H9 (cell line): ENCODE results near the gene TSSK6. TPM values are rescaled to one million over a fixed set of nuclear protein-coding genes. Genes with fewer than 3 reads are reported as not detected.

Experiments
- DNase-seq: peaks from one replicate; pipeline ENCODE4 v3.0.0-alpha.2; 2017
- H2AFZ ChIP-seq: one replicate; pipeline ENCODE4 v1.6.1; 2013; ENCODE audit warnings: mild to moderate bottlenecking, low read length, control low read depth, moderate library complexity
- H2AK5ac ChIP-seq: 2 replicates; pipeline ENCODE4 v1.6.1; 2013; ENCODE audit warnings: low read length, control low read depth, mixed read lengths; ENCODE audit not compliant: insufficient read length
- H2BK120ac ChIP-seq: one replicate; pipeline ENCODE4 v1.6.1; 2013; ENCODE audit warnings: low read depth, mild to moderate bottlenecking, low read length, control low read depth, inconsistent platforms; ENCODE audit not compliant: poor library complexity, severe bottlenecking
- H2BK12ac ChIP-seq: 2 replicates; pipeline ENCODE4 v1.6.1; 2013; ENCODE audit warnings: low read length, control low read depth, mixed read lengths, low read depth; ENCODE audit not compliant: insufficient read length
- H2BK15ac ChIP-seq: 2 replicates; pipeline ENCODE4 v1.6.1; 2013; ENCODE audit warnings: low read depth, low read length, control low read depth
- H2BK20ac ChIP-seq: one replicate; pipeline ENCODE4 v1.6.1; 2013; ENCODE audit warnings: low read depth, mild to moderate bottlenecking, low read length, control low read depth, inconsistent platforms; ENCODE audit not compliant: poor library complexity, severe bottlenecking
- H2BK5ac ChIP-seq: 2 replicates; pipeline ENCODE4 v1.6.1; 2013; ENCODE audit warnings: low read length, control low read depth, mixed read lengths; ENCODE audit not compliant: insufficient read length
- H3K14ac ChIP-seq: 2 replicates; pipeline ENCODE4 v1.6.1; 2013; ENCODE audit warnings: low read length, control low read depth; ENCODE audit not compliant: insufficient read depth
- H3K18ac ChIP-seq: 2 replicates; pipeline ENCODE4 v1.6.1; 2013; ENCODE audit warnings: low read depth, mild to moderate bottlenecking, mixed read lengths, low read length, control low read depth; ENCODE audit not compliant: insufficient read length
- H3K23ac ChIP-seq: 2 replicates; pipeline ENCODE4 v1.6.1; 2013; ENCODE audit warnings: low read length, control low read depth, mixed read lengths, low read depth; ENCODE audit not compliant: insufficient read length
- H3K23me2 ChIP-seq: 2 replicates; pipeline ENCODE4 v1.6.1; 2013; ENCODE audit warnings: low read depth, mild to moderate bottlenecking, mixed read lengths, low read length, control low read depth; ENCODE audit not compliant: insufficient read length, poor library complexity, severe bottlenecking
- H3K27ac ChIP-seq: 2 replicates; pipeline ENCODE4 v1.5.1; 2013; ENCODE audit warnings: low read length, control low read depth, mixed read lengths, low read depth; ENCODE audit not compliant: insufficient read length
- H3K27me3 ChIP-seq: 2 replicates; pipeline ENCODE4 v1.6.1; 2013; ENCODE audit warnings: low read length, control low read depth, inconsistent platforms; ENCODE audit not compliant: insufficient read depth
- H3K4ac ChIP-seq: 2 replicates; pipeline ENCODE4 v1.6.1; 2013; ENCODE audit warnings: low read depth, mild to moderate bottlenecking, control low read depth, inconsistent platforms, low read length, moderate library complexity
- H3K4me1 ChIP-seq: 2 replicates; pipeline ENCODE4 v1.6.1; 2013; ENCODE audit warnings: low read length, control low read depth, inconsistent platforms; ENCODE audit not compliant: insufficient read depth
- H3K4me2 ChIP-seq: 2 replicates; pipeline ENCODE4 v1.6.1; 2013; ENCODE audit warnings: low read length, control low read depth, mixed read lengths; ENCODE audit not compliant: insufficient read length, insufficient read depth
- H3K56ac ChIP-seq: 2 replicates; pipeline ENCODE4 v1.6.1; 2013; ENCODE audit warnings: low read depth, mild to moderate bottlenecking, mixed read lengths, low read length, control low read depth; ENCODE audit not compliant: insufficient read length
- H3K79me1 ChIP-seq: 2 replicates; pipeline ENCODE4 v1.6.1; 2013; ENCODE audit warnings: low read depth, mild to moderate bottlenecking, moderate library complexity, low read length, control low read depth, inconsistent platforms; ENCODE audit not compliant: insufficient read depth, poor library complexity, severe bottlenecking
- H3K79me2 ChIP-seq: 2 replicates; pipeline ENCODE4 v1.6.1; 2013; ENCODE audit warnings: low read length, control low read depth, inconsistent platforms; ENCODE audit not compliant: insufficient read depth
- H3K9ac ChIP-seq: 2 replicates; pipeline ENCODE4 v1.6.1; 2013; ENCODE audit warnings: low read length, control low read depth, mixed read lengths; ENCODE audit not compliant: insufficient read length; ENCODE audit errors: extremely low read depth
- H3K9me3 ChIP-seq: one replicate; pipeline ENCODE4 v1.6.1; 2013; ENCODE audit warnings: low read depth, low read length, inconsistent platforms; ENCODE audit not compliant: control insufficient read depth
- H3T11ph ChIP-seq: one replicate; pipeline ENCODE4 v1.6.1; 2013; ENCODE audit warnings: mild to moderate bottlenecking, low read length, control low read depth, inconsistent platforms
- H4K20me1 ChIP-seq: one replicate; pipeline ENCODE4 v1.6.1; 2013; ENCODE audit not compliant: control insufficient read depth, insufficient read length, insufficient read depth
- H4K5ac ChIP-seq: 2 replicates; pipeline ENCODE4 v1.6.1; 2013; ENCODE audit warnings: low read depth, mild to moderate bottlenecking, mixed read lengths, low read length, control low read depth; ENCODE audit not compliant: insufficient read length
- H4K8ac ChIP-seq: replicated peaks from 2 replicates; pipeline ENCODE4 v1.6.1; 2013; ENCODE audit warnings: low read length, control low read depth, mixed read lengths, low read depth; ENCODE audit not compliant: insufficient read length
- H4K91ac ChIP-seq: 2 replicates; pipeline ENCODE4 v1.6.1; 2013; ENCODE audit warnings: low read depth, mild to moderate bottlenecking, moderate library complexity, mixed read lengths, low read length, control low read depth; ENCODE audit not compliant: insufficient read length
- H3K27ac Mint-ChIP-seq, 3 experiments: 2 replicates in 2 of 3; 3 replicates in 1 of 3; pipeline ENCODE4 v1.8.0; 2020 to 2021; ENCODE audit warnings: mixed read lengths in 3 of 3, mild to moderate bottlenecking in 1 of 3, moderate library complexity in 1 of 3
- H3K27me3 Mint-ChIP-seq: 2 replicates; pipeline ENCODE4 v1.8.0; 2021; ENCODE audit warnings: low read depth, mild to moderate bottlenecking, moderate library complexity, mixed read lengths
- H3K36me3 Mint-ChIP-seq, 3 experiments: 2 replicates in 2 of 3; 3 replicates in 1 of 3; pipeline ENCODE4 v1.8.0; 2020 to 2021; ENCODE audit warnings: low read depth in 3 of 3, mixed read lengths in 3 of 3; ENCODE audit not compliant: insufficient read depth in 1 of 3
- H3K4me1 Mint-ChIP-seq, 2 experiments: 2 replicates each; pipeline ENCODE4 v1.8.0; 2020; ENCODE audit warnings: mixed read lengths in 2 of 2
- H3K4me3 Mint-ChIP-seq, 2 experiments: 2 replicates in 1 of 2; 3 replicates in 1 of 2; pipeline ENCODE4 v1.8.0; 2020 to 2021; ENCODE audit warnings: mild to moderate bottlenecking in 2 of 2, mixed read lengths in 2 of 2, moderate library complexity in 1 of 2
- H3K9me3 Mint-ChIP-seq, 2 experiments: 2 replicates in 1 of 2; 3 replicates in 1 of 2; pipeline ENCODE4 v1.8.0; 2020; ENCODE audit warnings: mild to moderate bottlenecking in 2 of 2, mixed read lengths in 2 of 2, moderate library complexity in 1 of 2
- WGBS: extraction: QIAGEN DNeasy Blood & Tissue Kit; methylation state at CpG from one replicate; pipeline ENCODE4 v1.1.7; 2013; ENCODE audit warnings: missing lambda C conversion rate, low lambda C conversion rate, mixed read lengths; ENCODE audit not compliant: insufficient read length; ENCODE audit errors: extremely low coverage; 5-methylcytosine and 5-hydroxymethylcytosine counted together
- total RNA-seq: library from RNA; stranded (reverse); gene quantifications from 2 replicates; pipeline ENCODE4 v1.2.1, GENCODE V29; 2021
- TF ChIP-seq, protein P1 (sequence below): fragments of 200-600 bp; sonication (generic); conservative IDR thresholded peaks from 3 replicates; pipeline ENCODE4 v1.8.0; 2021; ENCODE audit warnings: antibody characterized with exemption, mild to moderate bottlenecking

Gene TSSK6
- total RNA-seq, 1 experiment from 2014 or later = 2.6 TPM

DNA sequence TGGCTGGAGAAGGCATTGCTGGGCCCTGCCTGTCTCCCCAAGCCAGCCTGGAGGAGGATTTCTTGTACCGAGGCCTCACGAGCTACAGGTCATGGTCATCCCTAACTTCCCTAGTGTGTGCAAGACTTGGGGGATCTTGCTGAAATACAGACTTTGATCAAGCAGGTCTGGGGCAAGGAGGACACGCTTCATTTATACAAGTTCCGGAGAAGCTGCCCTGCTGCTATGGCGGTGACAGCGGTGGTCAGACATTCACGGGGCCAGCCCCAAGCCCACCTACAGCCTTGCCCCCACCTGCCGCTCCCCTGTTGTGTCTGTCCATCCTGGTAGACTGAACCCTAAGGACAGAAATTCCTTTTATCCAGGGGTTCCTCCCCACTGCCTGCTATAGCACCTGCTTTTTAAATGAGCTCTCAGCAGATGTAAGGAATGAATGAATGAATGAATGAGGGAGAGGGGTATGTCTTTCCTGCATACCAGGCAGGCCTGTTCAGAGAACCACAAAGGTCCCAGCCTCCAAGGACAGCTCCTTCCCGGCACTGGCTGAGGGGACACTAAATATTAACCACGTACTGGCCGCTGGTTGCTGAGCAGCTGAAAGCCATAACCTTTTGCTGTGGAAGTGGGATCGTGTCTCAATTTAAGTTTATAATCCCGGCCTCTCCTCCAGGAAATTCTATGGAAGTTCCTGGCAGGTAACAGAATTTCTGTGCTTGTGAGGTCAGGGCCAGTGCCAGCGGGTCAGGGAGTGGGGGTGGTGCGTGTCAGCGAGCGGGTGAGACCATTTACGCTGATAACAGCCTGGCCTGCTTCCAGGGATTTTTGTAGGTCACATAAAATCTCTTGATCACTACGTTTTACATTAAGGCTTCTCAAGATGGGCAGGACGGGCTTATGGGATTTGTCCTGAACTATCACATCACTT, 27.1 kb downstream of the TSSK6 start:
- Histone ChIP-seq H3K4me1 (peaks cover 9% of the 10 kb centered on the region; the same call in 1 of the 2 replicates), H2BK20ac (no peak overlapping the region), H3K4me2 (no peak overlapping the region), H2AK5ac (no peak overlapping the region), H3K27me3 (no peaks in the 10 kb centered on the region), H3K56ac (no peak overlapping the region), H3K4ac (no peak overlapping the region), H2BK15ac (no peak overlapping the region), H3K23ac (no peak overlapping the region), H2AFZ (no peak overlapping the region), H3K27ac (peak overlapping the region; percentile 2), H2BK12ac (no peak overlapping the region), H3T11ph (no peak overlapping the region), H3K18ac (peak overlapping the region; percentile 75), H2BK5ac (no peak overlapping the region), H3K9ac (no peak overlapping the region), H4K91ac (no peak overlapping the region), H3K9me3 (no peaks in the 10 kb centered on the region), H3K14ac (peak overlapping the region; percentile 11; the same call in 1 of the 2 replicates), H4K20me1 (no peaks in the 10 kb centered on the region), H3K23me2 (no peaks in the 10 kb centered on the region), H3K79me1 (no peaks in the 10 kb centered on the region), H4K5ac (no peak overlapping the region), H3K79me2 (peaks cover 4% of the 10 kb centered on the region; the same call in 1 of the 2 replicates), H2BK120ac (no peak overlapping the region), H4K8ac (no peak overlapping the region)
- Mint-ChIP-seq H3K4me3 (peak overlapping the region; percentile 17 to 29; a peak in 2 of 5 replicates), H3K4me1 (peaks cover 47 to 49% of the 10 kb centered on the region in 2 experiments), H3K36me3 (peaks cover 11 to 33% (median 28%) of the 10 kb centered on the region in 3 experiments; a peak in 6 of 7 replicates), H3K27ac (peak overlapping the region; percentile 96 to 99 (median 98)), H3K9me3 (no peaks in the 10 kb centered on the region), H3K27me3 (no peaks in the 10 kb centered on the region)
- TF ChIP-seq, protein P1, sequence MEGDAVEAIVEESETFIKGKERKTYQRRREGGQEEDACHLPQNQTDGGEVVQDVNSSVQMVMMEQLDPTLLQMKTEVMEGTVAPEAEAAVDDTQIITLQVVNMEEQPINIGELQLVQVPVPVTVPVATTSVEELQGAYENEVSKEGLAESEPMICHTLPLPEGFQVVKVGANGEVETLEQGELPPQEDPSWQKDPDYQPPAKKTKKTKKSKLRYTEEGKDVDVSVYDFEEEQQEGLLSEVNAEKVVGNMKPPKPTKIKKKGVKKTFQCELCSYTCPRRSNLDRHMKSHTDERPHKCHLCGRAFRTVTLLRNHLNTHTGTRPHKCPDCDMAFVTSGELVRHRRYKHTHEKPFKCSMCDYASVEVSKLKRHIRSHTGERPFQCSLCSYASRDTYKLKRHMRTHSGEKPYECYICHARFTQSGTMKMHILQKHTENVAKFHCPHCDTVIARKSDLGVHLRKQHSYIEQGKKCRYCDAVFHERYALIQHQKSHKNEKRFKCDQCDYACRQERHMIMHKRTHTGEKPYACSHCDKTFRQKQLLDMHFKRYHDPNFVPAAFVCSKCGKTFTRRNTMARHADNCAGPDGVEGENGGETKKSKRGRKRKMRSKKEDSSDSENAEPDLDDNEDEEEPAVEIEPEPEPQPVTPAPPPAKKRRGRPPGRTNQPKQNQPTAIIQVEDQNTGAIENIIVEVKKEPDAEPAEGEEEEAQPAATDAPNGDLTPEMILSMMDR = no peak
- no CpG with 5 or more reads among the region's 20 CpGs for WGBS
- no peak for DNase-seq
